Cerebellar cortex (tissue), 1 donor: ENCODE results near the gene DNPH1.

ENCODE experiments used
- DNase-seq: peaks from one replicate; pipeline ENCODE4 v3.0.0-alpha.2; 2015; ENCODE audit warnings: low spot score

The DNPH1 gene

DNA sequence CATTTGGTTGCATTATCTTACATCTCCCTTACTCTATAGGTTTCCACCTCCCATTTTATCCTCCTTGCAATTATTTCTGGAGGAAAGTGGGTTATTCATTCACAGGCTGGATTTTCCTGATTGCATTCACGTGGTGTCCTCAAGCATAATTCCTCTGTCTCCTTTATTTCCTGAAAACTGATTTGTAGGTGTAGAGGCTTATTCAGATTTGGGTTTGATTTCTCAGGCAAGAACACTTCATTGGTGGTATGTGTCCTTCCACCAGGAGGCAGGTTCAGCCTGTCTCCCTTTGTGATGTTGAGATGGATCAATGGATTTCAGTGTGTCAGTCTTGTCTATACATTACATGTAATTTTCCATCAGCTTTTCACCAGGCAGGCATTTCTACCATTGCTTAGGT lies 17.3 kb downstream of the DNPH1 start:
- no peak for DNase-seq

- DNase-seq: no peak
Observed at GRCh38 chr6:43207286-43207685, 22.0 kb downstream of the DNPH1 start.

- no peak for DNase-seq
Observed at GRCh38 chr6:43205849-43206248, 23.4 kb downstream of the DNPH1 start.

DNA sequence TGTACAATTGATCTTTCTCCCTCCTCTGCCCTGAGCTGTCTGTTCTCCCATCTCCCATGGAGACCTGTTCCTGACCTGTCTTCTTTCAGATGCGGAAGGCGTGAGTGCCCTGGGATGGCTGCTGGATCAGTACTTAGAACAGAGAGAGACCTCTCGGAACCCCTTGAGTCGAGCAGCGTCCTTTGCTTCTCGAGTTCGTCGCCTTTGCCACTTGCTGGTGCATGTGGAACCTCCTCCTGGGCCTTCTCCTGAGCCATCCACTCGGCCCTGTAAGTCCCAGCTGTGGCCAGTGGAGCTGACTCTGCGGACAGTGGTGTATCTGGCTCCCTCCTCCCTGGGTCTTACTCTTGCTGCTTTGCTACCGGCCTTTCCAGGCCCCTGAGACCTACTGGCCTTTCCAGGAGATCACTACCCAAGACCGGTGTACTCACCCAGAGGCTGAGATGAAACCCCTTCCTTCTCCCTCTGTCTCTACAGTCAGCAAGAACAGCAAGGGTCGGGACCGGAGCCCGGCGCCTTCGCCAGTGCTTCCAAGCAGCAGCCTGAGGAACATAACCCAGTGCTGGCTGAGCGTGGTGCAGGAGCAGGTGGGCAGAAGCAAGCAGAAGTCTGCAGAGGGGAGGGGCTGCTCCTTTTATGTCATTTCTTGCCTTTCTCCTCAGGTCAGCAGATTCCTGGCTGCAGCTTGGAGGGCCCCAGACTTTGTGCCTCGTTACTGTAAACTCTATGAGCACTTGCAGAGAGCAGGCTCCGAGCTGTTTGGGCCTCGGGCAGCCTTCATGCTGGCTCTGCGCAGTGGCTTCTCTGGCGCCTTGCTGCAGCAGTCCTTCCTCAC lies 24.8 kb downstream of the DNPH1 start:
- DNase-seq: no peak

DNA sequence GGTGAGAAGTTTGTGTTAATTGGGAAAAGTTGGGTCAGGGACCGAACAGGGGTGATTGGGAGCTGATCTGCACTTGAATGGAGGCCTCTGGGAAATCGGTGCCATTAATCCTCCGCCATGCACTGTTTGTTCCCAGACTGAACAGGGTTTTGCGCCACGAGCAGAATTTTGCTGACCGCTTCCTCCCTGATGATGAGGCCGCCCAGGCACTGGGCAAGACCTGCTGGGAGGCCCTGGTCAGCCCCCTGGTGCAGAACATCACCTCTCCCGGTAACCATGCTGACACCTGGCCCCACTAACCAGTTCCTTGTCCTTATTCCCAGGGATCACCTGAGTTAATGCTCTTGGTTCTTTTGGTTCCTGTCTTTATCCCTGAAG lies 25.6 kb downstream of the DNPH1 start:
- no peak for DNase-seq

- DNase-seq: no peak
Observed at GRCh38 chr6:43203029-43203717, 26.1 kb downstream of the DNPH1 start.

- no peak for DNase-seq
Observed at GRCh38 chr6:43202451-43202850, 26.8 kb downstream of the DNPH1 start.

DNA sequence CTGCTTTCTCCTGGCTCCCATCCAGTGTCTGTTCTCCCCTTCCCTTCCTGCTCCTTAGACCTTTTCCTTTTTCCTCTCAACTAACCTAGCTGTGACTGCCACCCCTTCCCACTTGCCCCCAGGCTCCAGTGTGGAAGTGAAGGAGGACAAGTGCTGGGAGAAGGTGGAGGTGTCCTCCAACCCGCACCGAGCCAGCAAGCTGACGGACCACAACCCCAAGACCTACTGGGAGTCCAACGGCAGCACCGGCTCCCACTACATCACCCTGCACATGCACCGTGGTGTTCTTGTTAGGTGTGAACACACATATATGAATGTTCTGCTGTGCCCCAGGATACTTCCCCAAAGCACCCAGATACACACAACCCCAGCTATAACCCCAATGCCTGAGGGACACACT lies 28.7 kb downstream of the DNPH1 start:
- DNase-seq: no peak

DNA sequence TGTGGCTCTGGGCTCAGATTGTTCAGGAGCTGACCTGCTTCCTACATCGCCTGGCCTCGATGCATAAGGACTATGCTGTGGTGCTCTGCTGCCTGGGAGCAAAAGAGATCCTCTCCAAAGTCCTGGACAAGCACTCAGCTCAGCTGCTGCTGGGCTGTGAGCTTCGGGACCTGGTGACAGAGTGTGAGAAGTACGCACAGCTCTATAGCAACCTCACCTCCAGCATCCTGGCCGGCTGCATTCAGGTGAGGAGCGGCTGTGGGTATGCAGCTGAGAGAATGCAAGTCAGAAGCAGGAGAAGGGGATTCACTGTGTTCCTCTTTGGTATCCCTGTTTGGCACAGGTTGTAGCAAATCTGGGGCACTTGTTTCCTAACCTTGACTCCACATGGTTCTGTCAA lies 29.4 kb downstream of the DNPH1 start:
- DNase-seq: no peak

DNA sequence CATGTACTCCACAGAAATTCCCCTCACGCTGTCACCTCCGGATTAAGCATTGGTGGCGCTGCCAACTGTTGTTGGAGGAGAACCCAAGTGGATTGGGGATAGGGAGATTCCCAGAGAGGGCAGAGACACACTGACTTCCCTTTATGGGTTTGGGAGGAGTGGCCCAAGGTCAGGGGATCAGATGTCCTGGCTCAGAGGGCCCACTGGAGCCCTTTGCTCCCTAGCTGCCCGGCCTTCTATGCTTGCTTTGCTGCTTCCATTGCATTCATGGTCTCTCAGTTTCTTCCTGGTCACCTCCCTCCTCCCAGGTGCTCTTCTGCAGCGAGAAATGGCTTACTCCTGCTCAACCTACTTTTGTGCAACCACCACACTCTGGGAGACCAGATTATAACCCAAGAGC lies 32.9 kb downstream of the DNPH1 start:
- no peak for DNase-seq

DNA sequence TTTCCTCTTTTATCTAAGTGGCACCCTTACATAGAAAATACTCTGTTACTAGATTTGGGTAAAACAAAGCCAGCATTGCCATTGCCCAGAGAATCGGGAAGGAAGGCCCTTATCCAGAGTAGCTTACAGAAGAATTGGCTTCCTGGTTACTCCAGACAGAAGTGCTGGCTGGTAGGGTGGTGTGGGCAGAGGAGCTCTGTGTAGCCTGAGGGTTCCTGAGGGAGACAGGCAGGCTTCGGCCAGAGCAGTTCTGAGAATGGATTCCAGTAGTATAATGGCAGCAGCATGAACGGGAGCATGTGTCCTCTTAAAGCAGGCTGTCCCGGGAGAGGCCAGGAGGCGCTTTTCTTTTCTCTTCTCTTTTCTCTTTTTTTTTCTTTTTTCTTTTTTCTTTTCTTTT lies 35.4 kb downstream of the DNPH1 start:
- DNase-seq: no peak

GRCh38 chr6:43192911-43193310 lies 36.4 kb downstream of the DNPH1 start:
- DNase-seq: no peak

DNA sequence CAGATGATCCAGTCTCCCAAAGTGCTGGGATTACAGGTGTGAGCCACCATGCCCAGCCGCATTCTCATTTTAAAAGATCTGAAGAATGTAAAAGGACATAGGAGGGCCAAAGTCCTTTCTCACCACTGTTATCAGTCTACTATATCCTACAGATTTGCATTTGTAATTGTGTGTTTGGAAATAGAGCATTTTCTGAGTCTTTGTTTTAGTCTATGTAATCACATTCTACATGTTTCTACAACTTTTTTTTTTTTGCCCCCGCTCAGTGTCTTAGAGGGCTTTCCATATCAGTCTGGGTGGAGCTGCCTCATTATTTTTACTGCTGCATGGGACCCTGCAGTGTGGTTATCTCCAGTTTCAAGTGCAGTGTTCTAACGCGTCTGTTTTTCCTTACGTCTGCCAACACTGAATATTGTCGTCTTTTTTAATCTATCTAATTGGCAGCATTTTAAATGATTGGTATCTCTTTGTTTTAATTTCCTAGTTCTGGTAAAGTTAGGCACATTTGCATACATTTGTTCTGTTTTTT lies 39.4 kb downstream of the DNPH1 start:
- no peak for DNase-seq

- no peak for DNase-seq
Observed at GRCh38 chr6:43188426-43188825, 40.9 kb downstream of the DNPH1 start.

- DNase-seq: no peak
Observed at GRCh38 chr6:43187821-43188220, 41.5 kb downstream of the DNPH1 start.

- no peak for DNase-seq
Observed at GRCh38 chr6:43186706-43187105, 42.6 kb downstream of the DNPH1 start.

- no peak for DNase-seq
Observed at GRCh38 chr6:43186019-43186418, 43.3 kb downstream of the DNPH1 start.

DNA sequence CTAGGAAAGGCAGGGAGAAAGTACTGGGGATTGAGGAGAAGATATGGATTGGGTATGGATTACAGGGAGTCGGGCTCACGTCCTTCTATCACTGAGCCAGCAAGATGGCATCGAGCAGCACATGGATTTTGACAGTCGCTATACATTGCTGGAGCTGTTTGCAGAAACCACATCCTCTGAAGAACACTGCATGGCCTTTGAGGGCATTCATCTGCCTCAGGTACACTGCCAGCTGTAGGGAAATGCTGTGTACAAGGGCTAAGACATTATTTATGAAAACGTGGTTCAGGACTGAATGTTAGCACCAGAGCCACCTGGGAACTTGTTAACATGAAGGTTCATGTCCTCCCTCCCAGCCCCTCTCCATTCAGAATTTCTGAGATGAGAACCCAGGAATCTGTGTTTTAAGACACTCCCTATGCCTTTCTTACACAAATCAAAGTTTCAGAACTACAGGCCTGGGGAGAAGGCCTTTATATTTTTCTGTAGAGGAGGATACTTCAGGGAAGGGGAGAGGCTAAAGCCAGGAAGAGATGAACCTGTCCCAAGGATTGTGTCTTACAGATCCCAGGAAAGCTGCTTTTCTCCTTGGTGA lies 43.8 kb downstream of the DNPH1 start:
- DNase-seq: no peak

- DNase-seq: no peak
Observed at GRCh38 chr6:43184268-43184985, 44.9 kb downstream of the DNPH1 start.

GRCh38 chr6:43183441-43183840 lies 45.8 kb downstream of the DNPH1 start:
- DNase-seq: no peak

GRCh38 chr6:43181942-43182860 lies 47.1 kb downstream of the DNPH1 start, which contains the start of gene CUL9:
Gene CUL9 (plus strand): TSS chr6:43182196. CDS start chr6:43184311, 2,115 bp downstream.
- DNase-seq: peak; percentile 76
